A549 (cell line): Measurements from ENCODE around the gene TRIP13. TPM values are rescaled to one million over a fixed set of nuclear protein-coding genes. Genes with fewer than 3 reads are reported as not detected.

Source experiments
- ATAC-seq, 2 experiments: fragments of 200-7000 bp in 1 of 2; fragments of >200 bp in 1 of 2; cut with Nextera tagmentation in 1 of 2; cut with Tn5 transposase in 1 of 2; 3 replicates each; pipeline versions ENCODE4 v1.8.0 to v1.9.1; 2018 to 2020; ENCODE audit warnings: mild to moderate bottlenecking in 1 of 2, moderate library complexity in 1 of 2
- CTCF ChIA-PET: fragments of 300-600 bp; sonication (Branson Sonifier 250); formaldehyde crosslinking; extraction: SDS; loops from one replicate; lab custom pipeline; 2021; ENCODE audit warnings: antibody characterized with exemption, inconsistent platforms; lab: Yijun Ruan, JAX
- POLR2A ChIA-PET: fragments of 350-600 bp; formaldehyde crosslinking; extraction: SDS; loops from one replicate; lab custom pipeline; 2021; ENCODE audit warnings: antibody characterized with exemption, inconsistent platforms; lab: Yijun Ruan, JAX
- DNase-seq, 2 experiments: peaks; one replicate each; pipeline versions ENCODE4 v3.0.0 to v3.0.0-alpha.2; 2011 to 2016; ENCODE audit warnings: low read depth in 1 of 2, low spot score in 1 of 2
- FAIRE-seq: peaks from 2 replicates; lab custom pipeline; 2011; peaks lifted over from hg19 to GRCh38; lab: Jason Lieb, UNC
- H3K27ac ChIP-seq, 2 experiments: fragments of >200 bp; sonication (Bioruptor Twin); formaldehyde crosslinking; 3 replicates each; pipeline ENCODE4 v1.5.1; 2016 to 2017
- H3K4me1 ChIP-seq: fragments of >200 bp; sonication (Bioruptor Twin); formaldehyde crosslinking; 3 replicates; pipeline ENCODE4 v1.6.1; 2016
- H3K4me2 ChIP-seq: fragments of >200 bp; sonication (Bioruptor Twin); formaldehyde crosslinking; 3 replicates; pipeline ENCODE4 v1.6.1; 2016
- H3K4me3 ChIP-seq: fragments of >200 bp; sonication (Bioruptor Twin); formaldehyde crosslinking; 3 replicates; pipeline ENCODE4 v1.5.1; 2016
- H3K9me3 ChIP-seq: fragments of >200 bp; sonication (Bioruptor Twin); formaldehyde crosslinking; 3 replicates; pipeline ENCODE4 v1.6.1; 2016
- ATOH8 ChIP-seq: fragments of 250-450 bp; sonication (Bioruptor Pico); IDR thresholded peaks from 2 replicates; pipeline ENCODE4 v1.5.0; 2020; ENCODE audit warnings: low read depth, mild to moderate bottlenecking, moderate library complexity
- CTCF ChIP-seq: fragments of >200 bp; sonication (Bioruptor Twin); formaldehyde crosslinking; IDR thresholded peaks from 3 replicates; pipeline ENCODE4 v1.5.1; 2016
- E2F6 ChIP-seq: IDR thresholded peaks from 2 replicates; pipeline ENCODE4 v1.6.1; 2012; ENCODE audit warnings: low read depth, borderline replicate concordance
- HDAC2 ChIP-seq: fragments of 200-600 bp; sonication (generic); IDR thresholded peaks from 2 replicates; pipeline ENCODE4 v1.6.1; 2016
- HES2 ChIP-seq: fragments of >200 bp; sonication (Bioruptor Twin); formaldehyde crosslinking; IDR thresholded peaks from 2 replicates; pipeline ENCODE4 v1.6.1; 2016
- HOXB5 ChIP-seq: fragments of 250-450 bp; sonication (Bioruptor Pico); IDR thresholded peaks from 2 replicates; pipeline ENCODE4 v1.5.0; 2020; ENCODE audit warnings: mild to moderate bottlenecking, moderate library complexity
- MYC ChIP-seq: IDR thresholded peaks from 2 replicates; pipeline ENCODE4 v1.6.1; 2012; ENCODE audit warnings: mild to moderate bottlenecking, inconsistent platforms, low read length, improper control_type of control experiment, borderline replicate concordance
- POLR2A ChIP-seq: IDR thresholded peaks from 2 replicates; pipeline ENCODE4 v1.6.1; 2012; ENCODE audit warnings: mild to moderate bottlenecking, low read length
- RAD21 ChIP-seq, 2 experiments: fragments of >200 bp in 1 of 2; sonication (Bioruptor Twin) in 1 of 2; formaldehyde crosslinking in 1 of 2; IDR thresholded peaks in 1 of 2; conservative IDR thresholded peaks in 1 of 2; 2 replicates in 1 of 2; 3 replicates in 1 of 2; pipeline ENCODE4 v1.6.1; 2012 to 2018; ENCODE audit warnings: inconsistent platforms in 1 of 2
- RARB ChIP-seq: fragments of 250-450 bp; sonication (Bioruptor Pico); IDR thresholded peaks from 2 replicates; pipeline ENCODE4 v1.8.0; 2021; ENCODE audit warnings: mild to moderate bottlenecking, moderate library complexity
- WGBS: methylation state at CpG from one replicate; pipeline ENCODE4 v1.1.6; 2017; ENCODE audit errors: missing lambda C conversion rate; 5-methylcytosine and 5-hydroxymethylcytosine counted together
- polyA plus RNA-seq, 4 experiments: library from polyadenylated mRNA; depleted of rRNA in 3 of 4; stranded (reverse); fragments of >200 nt; fragmentation: RNase III in 1 of 4; extraction: RNeasy Plus Mini Kit Qiagen cat#74134 plus additional on column Dnase treatment in 1 of 4; gene quantifications; 2 replicates in 3 of 4; 3 replicates in 1 of 4; pipeline ENCODE4 v1.2.3, GENCODE V29; 2011 to 2017

The TRIP13 gene
- polyA plus RNA-seq, 2 of the 4 experiments (the other 2 are of a cell fraction) = 54.0 to 62.4 TPM

- ChIA-PET CTCF (interaction anchor here (0.8 to 3.7 kb wide), 8 partner anchors 9 to 220 kb away, joined by 3 to 8 read pairs (median 4); no protein-coding TSS in a partner anchor), POLR2A (interaction anchor here (0.9 kb wide), 1 partner anchor 9 kb away, joined by 3 read pairs; no protein-coding TSS in a partner anchor)
- no peaks in the 10 kb centered on the region for H3K4me1 ChIP-seq
- H3K9me3 ChIP-seq = peaks cover 6% of the 10 kb centered on the region; the same call in 1 of the 3 replicates
- DNase-seq (no peak), ATAC-seq (peak in 1 of 2 experiments; percentile 25; a peak in 1 of 6 replicates), FAIRE-seq (no peak)
- no peak overlapping the region for H3K4me2 ChIP-seq
- 52% methylated on average over 13 of the region's 19 CpGs for WGBS
- H3K27ac ChIP-seq = no peak overlapping the region
- H3K4me3 ChIP-seq = no peak overlapping the region
- TF ChIP-seq RARB (CRISPR knock-in tag) (no peak), RAD21 (conservative IDR thresholded peaks at IDR 0.05 in 1 of 2, IDR thresholded peaks at IDR 0.05 in 1 of 2) (0 out of 5 replicates have a peak, but pooled peaks of 1 of the 2 experiments have one; percentile 2)
Observed at GRCh38 chr5:947626-948471, 55.2 kb downstream of the TRIP13 start.

GRCh38 chr5:948472-949274, 56.0 kb downstream of the TRIP13 start:
- CTCF ChIA-PET = interaction anchor here (0.8 to 3.7 kb wide), 11 partner anchors 8 to 226 kb away, joined by 3 to 8 read pairs (median 4); no protein-coding TSS in a partner anchor
- POLR2A ChIA-PET = no interaction called here
- peak overlapping the region in 1 of 2 experiments; percentile 24; a peak in 1 of 6 replicates for H3K27ac ChIP-seq
- TF ChIP-seq E2F6 = no peak
- TF ChIP-seq MYC = no peak
- no peak for TF ChIP-seq HES2
- no peak for TF ChIP-seq POLR2A
- TF ChIP-seq HDAC2 = no peak
- TF ChIP-seq HOXB5 (CRISPR knock-in tag) = no peak
- no peak for TF ChIP-seq ATOH8 (CRISPR knock-in tag)
- DNase-seq (no peak), FAIRE-seq (no peak), ATAC-seq (no peak)
- WGBS = 77% methylated on average over 17 of the region's 19 CpGs
- H3K9me3 ChIP-seq = peaks cover 6% of the 10 kb centered on the region; the same call in 1 of the 3 replicates
- H3K4me1 ChIP-seq = no peaks in the 10 kb centered on the region
- no peak overlapping the region for H3K4me2 ChIP-seq
- no peak overlapping the region for H3K4me3 ChIP-seq

- no peak overlapping the region for H3K4me2 ChIP-seq
- H3K4me1 ChIP-seq = peaks cover 4% of the 10 kb centered on the region; the same call in 1 of the 3 replicates
- no peak for FAIRE-seq
- H3K9me3 ChIP-seq = peaks cover 6% of the 10 kb centered on the region; the same call in 1 of the 3 replicates
- ATAC-seq = no peak
- TF ChIP-seq CTCF = no peak
- no peak for TF ChIP-seq E2F6
- no peak overlapping the region for H3K4me3 ChIP-seq
- POLR2A ChIA-PET = no interaction called here
- WGBS = 86% methylated on average over 5 of the region's 5 CpGs
- no peak for DNase-seq
- H3K27ac ChIP-seq = no peak overlapping the region
- CTCF ChIA-PET = interaction anchor here (1.0 to 3.7 kb wide), 9 partner anchors 8 to 225 kb away, joined by 4 to 8 read pairs (median 6); no protein-coding TSS in a partner anchor
Observed at GRCh38 chr5:949275-949543, 56.5 kb downstream of the TRIP13 start.
